HCT116 (cell line): Measurements from ENCODE around the gene S100A11. TPM values are rescaled to one million over a fixed set of nuclear protein-coding genes. Genes with fewer than 3 reads are reported as not detected.

Experiments used
- ATAC-seq: fragments of 200-7000 bp; cut with Tn5 transposase; 2 replicates; pipeline ENCODE4 v1.9.1; 2020; ENCODE audit warnings: mild to moderate bottlenecking, moderate library complexity
- BruUV-seq: library from RNA; stranded (reverse); fragments of 400-500 nt; replicated peaks from 2 replicates; lab custom pipeline; 2021; lab: Mats Ljungman, UMichigan
- CTCF ChIA-PET: fragments of 300-600 bp; sonication (Branson Sonifier 250); formaldehyde crosslinking; loops from one replicate; lab custom pipeline; 2021; ENCODE audit warnings: antibody characterized with exemption; lab: Charles Lee
- POLR2A ChIA-PET: fragments of 300-600, 350-600 bp; sonication (Branson Sonifier 250); formaldehyde crosslinking; loops from one replicate; lab custom pipeline; 2021; ENCODE audit warnings: antibody characterized with exemption; lab: Charles Lee
- RAD21 ChIA-PET, 2 experiments: fragments of 300-600 bp; sonication (Branson Sonifier 250); formaldehyde crosslinking; loops; one replicate each; lab custom pipeline; 2023; ENCODE audit warnings: low total read pairs in 2 of 2; ENCODE audit not compliant: uncharacterized antibody in 2 of 2, unreplicated experiment in 2 of 2, low non-redundant PET in 1 of 2; lab: Charles Lee
- DNase-seq: peaks from one replicate; pipeline ENCODE4 v3.0.0-alpha.2; 2010; ENCODE audit warnings: low read depth, low spot score
- H2AFZ ChIP-seq: fragments of 200-600 bp; shearing (Covaris generic), sonication (generic); 2 replicates; pipeline ENCODE4 v1.6.1; 2017; ENCODE audit warnings: low read depth, mixed run types, mixed read lengths, antibody characterized with exemption, low read length; ENCODE audit not compliant: poor library complexity, severe bottlenecking
- H3K27ac ChIP-seq: 2 replicates; pipeline ENCODE4 v1.5.1; 2012; ENCODE audit warnings: low read depth, low read length
- H3K27me3 ChIP-seq: fragments of 200-600 bp; sonication (generic); 2 replicates; pipeline ENCODE4 v1.6.1; 2016; ENCODE audit warnings: mixed run types, low read length, mixed read lengths; ENCODE audit not compliant: insufficient read depth
- H3K36me3 ChIP-seq, 2 experiments: fragments of 200-500 bp in 1 of 2; fragments of 200-600 bp in 1 of 2; sonication (Bioruptor generic) in 1 of 2; sonication (generic) in 1 of 2; 2 replicates each; pipeline versions ENCODE4 v1.5.1 to v1.6.1; 2014 to 2016; ENCODE audit warnings: low read length in 2 of 2, inconsistent platforms in 1 of 2, mixed read lengths in 1 of 2, mixed run types in 1 of 2; ENCODE audit not compliant: insufficient read depth in 2 of 2, control insufficient read depth in 1 of 2
- H3K4me1 ChIP-seq, 2 experiments: fragments of 200-600 bp in 1 of 2; sonication (generic) in 1 of 2; 2 replicates each; pipeline versions ENCODE4 v1.5.1 to v1.6.1; 2012 to 2017; ENCODE audit warnings: low read length in 2 of 2, inconsistent platforms in 1 of 2, mild to moderate bottlenecking in 1 of 2, mixed read lengths in 1 of 2, mixed run types in 1 of 2, moderate library complexity in 1 of 2; ENCODE audit not compliant: insufficient read depth in 2 of 2, control insufficient read depth in 1 of 2
- H3K4me2 ChIP-seq: fragments of 200-600 bp; sonication (generic); 2 replicates; pipeline ENCODE4 v1.6.1; 2017; ENCODE audit warnings: mixed run types, low read length, mixed read lengths
- H3K4me3 ChIP-seq, 2 experiments: fragments of 200-600 bp in 1 of 2; sonication (generic) in 1 of 2; replicated peaks in 1 of 2; 2 replicates each; pipeline ENCODE4 v1.5.1; 2011 to 2016; ENCODE audit warnings: low read length in 2 of 2, control low read depth in 1 of 2, low read depth in 1 of 2, mild to moderate bottlenecking in 1 of 2, mixed read lengths in 1 of 2, mixed run types in 1 of 2
- H3K79me2 ChIP-seq: fragments of 200-600 bp; sonication (generic); 2 replicates; pipeline ENCODE4 v1.6.1; 2017; ENCODE audit warnings: mild to moderate bottlenecking, mixed run types, low read length, moderate library complexity, mixed read lengths; ENCODE audit not compliant: insufficient read depth
- H3K9ac ChIP-seq: fragments of 200-600 bp; sonication (generic); 2 replicates; pipeline ENCODE4 v1.6.1; 2016; ENCODE audit warnings: low read length, mixed read lengths
- H3K9me2 ChIP-seq: fragments of 200-600 bp; sonication (generic), shearing (Covaris generic); 2 replicates; pipeline ENCODE4 v1.6.1; 2017; ENCODE audit warnings: mixed run types, mild to moderate bottlenecking, moderate library complexity; ENCODE audit not compliant: insufficient read depth
- H3K9me3 ChIP-seq, 2 experiments: fragments of 200-500 bp in 1 of 2; fragments of 200-600 bp in 1 of 2; sonication (Bioruptor generic) in 1 of 2; sonication (generic) in 1 of 2; 2 replicates each; pipeline ENCODE4 v1.6.1; 2014 to 2017; ENCODE audit warnings: low read length in 2 of 2, mixed read lengths in 2 of 2, inconsistent platforms in 1 of 2, low read depth in 1 of 2, mild to moderate bottlenecking in 1 of 2, mixed run types in 1 of 2, moderate library complexity in 1 of 2; ENCODE audit not compliant: control insufficient read depth in 1 of 2, insufficient read depth in 1 of 2
- H4K20me1 ChIP-seq: fragments of 200-600 bp; sonication (generic), shearing (Covaris generic); 2 replicates; pipeline ENCODE4 v1.6.1; 2017; ENCODE audit warnings: mixed run types, mild to moderate bottlenecking, moderate library complexity; ENCODE audit not compliant: insufficient read depth
- CEBPB ChIP-seq: IDR thresholded peaks from 2 replicates; pipeline ENCODE4 v1.6.1; 2012; ENCODE audit warnings: low read depth
- JUND ChIP-seq: IDR thresholded peaks from 2 replicates; pipeline ENCODE4 v1.6.1; 2012
- REST ChIP-seq: IDR thresholded peaks from 2 replicates; pipeline ENCODE4 v1.6.1; 2012; ENCODE audit warnings: low read depth
- SIN3A ChIP-seq: IDR thresholded peaks from 2 replicates; pipeline ENCODE4 v1.6.1; 2012; ENCODE audit warnings: low read depth
- TCF7L2 ChIP-seq: IDR thresholded peaks from 2 replicates; pipeline ENCODE4 v1.7.0; 2011; ENCODE audit warnings: borderline replicate concordance, inconsistent platforms; ENCODE audit not compliant: insufficient read depth, insufficient read length; ENCODE audit errors: extremely low read depth
- ZNF274 ChIP-seq: fragments of 200-500 bp; sonication (Bioruptor generic); IDR thresholded peaks from 2 replicates; pipeline ENCODE4 v1.6.1; 2014; ENCODE audit warnings: mild to moderate bottlenecking, low read depth, low read length, inconsistent platforms
- intact Hi-C: fragments of 100-400 bp; cut with micrococcal nuclease; formaldehyde crosslinking; loops from 2 replicates; pipeline ENCODE4 v1.10.0; 2022
- total RNA-seq: library from RNA; stranded (reverse); gene quantifications from one replicate; pipeline ENCODE4 v1.2.1, GENCODE V29; 2021; ENCODE audit not compliant: unreplicated experiment

The S100A11 gene
- total RNA-seq, 1 experiment from 2014 or later: 229 TPM

GRCh38 chr1:151998611-151999362 lies 38.0 kb downstream of the S100A11 start:
- H3K9ac ChIP-seq: no peak overlapping the region
- no peak overlapping the region for H2AFZ ChIP-seq
- no peaks in the 10 kb centered on the region for H3K9me3 ChIP-seq
- ATAC-seq: no peak
- ChIA-PET POLR2A (interaction anchor here (1.9 kb wide), 1 partner anchor 30 kb away, joined by 6 read pairs; no protein-coding TSS in a partner anchor), RAD21 (interaction anchor here in 1 of 2 experiments (2.2 kb wide), 1 partner anchor 30 kb away, joined by 11 read pairs; no protein-coding TSS in a partner anchor), CTCF (interaction anchor here (1.2 to 10.1 kb wide), 5 partner anchors 9 to 64 kb away, joined by 3 to 168 read pairs (median 4); no protein-coding TSS in a partner anchor)
- BruUV-seq: no TSS peak
- peaks cover 26 to 47% of the 10 kb centered on the region in 2 experiments for H3K4me1 ChIP-seq
- H3K27me3 ChIP-seq: no peaks in the 10 kb centered on the region
- no peaks in the 10 kb centered on the region for H4K20me1 ChIP-seq
- intact Hi-C loops: no loop called here
- H3K27ac ChIP-seq: no peak overlapping the region
- H3K4me2 ChIP-seq: no peak overlapping the region
- no peaks in the 10 kb centered on the region for H3K79me2 ChIP-seq
- no peaks in the 10 kb centered on the region for H3K36me3 ChIP-seq
- DNase-seq: no peak
- H3K4me3 ChIP-seq: no peak overlapping the region
- H3K9me2 ChIP-seq: no peaks in the 10 kb centered on the region
- TF ChIP-seq REST (no peak), SIN3A (no peak), CEBPB (no peak), ZNF274 (no peak), JUND (no peak), TCF7L2 (no peak)
